Measurements from ENCODE around the gene DEPDC7.

GRCh38 chr11:33001281-33001680 is 14.4 kb upstream of the DEPDC7 start:
- TF ChIP-seq POLR2AphosphoS5 (IDR thresholded peaks at IDR 0.05) (no peak), CTCF (IDR thresholded peaks at IDR 0.05) (no peak)

All from breast epithelium (tissue), 3 donors.